Rectal smooth muscle tissue (tissue), 1 donor: ENCODE measurements around the gene NAT8L.

Experiments
- H3K27ac ChIP-seq: one replicate; pipeline ENCODE4 v1.7.0; 2013; ENCODE audit warnings: low read depth, low read length, inconsistent platforms
- H3K27me3 ChIP-seq: one replicate; pipeline ENCODE4 v1.7.0; 2013; ENCODE audit warnings: low read length; ENCODE audit not compliant: control insufficient read depth, insufficient read depth
- H3K36me3 ChIP-seq: one replicate; pipeline ENCODE4 v1.7.0; 2013; ENCODE audit warnings: low read length; ENCODE audit not compliant: control insufficient read depth, insufficient read depth
- H3K4me1 ChIP-seq: one replicate; pipeline ENCODE4 v1.7.0; 2013; ENCODE audit warnings: low read length; ENCODE audit not compliant: control insufficient read depth, insufficient read depth
- H3K4me3 ChIP-seq: one replicate; pipeline ENCODE4 v1.7.0; 2013; ENCODE audit warnings: low read length
- H3K9ac ChIP-seq: one replicate; pipeline ENCODE4 v1.7.0; 2013; ENCODE audit warnings: low read length

NAT8L gene

GRCh38 chr4:2077537-2078460 lies 18.7 kb downstream of the NAT8L start:
- Histone ChIP-seq H3K9ac (no peak overlapping the region), H3K27me3 (no peaks in the 10 kb centered on the region), H3K4me3 (no peak overlapping the region), H3K4me1 (no peaks in the 10 kb centered on the region), H3K27ac (no peak overlapping the region), H3K36me3 (no peaks in the 10 kb centered on the region)

DNA sequence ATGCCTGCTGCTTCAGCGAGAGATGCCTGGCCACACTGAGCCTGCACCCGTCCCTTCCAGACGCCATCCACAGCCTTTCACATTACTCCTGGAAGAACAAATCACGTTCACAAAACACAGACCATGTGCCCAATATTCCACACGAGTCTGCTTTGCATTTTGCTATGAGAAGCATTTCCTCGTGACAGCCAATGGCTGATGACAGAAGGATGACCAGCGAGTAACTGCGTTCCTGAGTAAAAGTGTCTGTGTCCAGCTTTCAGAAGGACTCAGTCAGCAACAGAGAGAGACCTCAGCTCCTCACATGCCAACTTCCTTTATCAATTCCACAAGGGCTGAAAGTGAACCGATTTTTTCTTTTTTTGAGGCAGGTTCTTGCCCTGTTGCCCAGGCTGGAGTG lies 19.5 kb downstream of the NAT8L start:
- H3K36me3 ChIP-seq: no peaks in the 10 kb centered on the region
- H3K4me3 ChIP-seq: no peak overlapping the region
- no peak overlapping the region for H3K27ac ChIP-seq
- H3K9ac ChIP-seq: no peak overlapping the region
- no peaks in the 10 kb centered on the region for H3K27me3 ChIP-seq
- H3K4me1 ChIP-seq: no peaks in the 10 kb centered on the region

- no peaks in the 10 kb centered on the region for H3K4me1 ChIP-seq
- H3K27me3 ChIP-seq: no peaks in the 10 kb centered on the region
- H3K9ac ChIP-seq: no peak overlapping the region
- no peak overlapping the region for H3K27ac ChIP-seq
- H3K4me3 ChIP-seq: no peak overlapping the region
- no peaks in the 10 kb centered on the region for H3K36me3 ChIP-seq
Observed at GRCh38 chr4:2079006-2079405, 19.9 kb downstream of the NAT8L start.

DNA sequence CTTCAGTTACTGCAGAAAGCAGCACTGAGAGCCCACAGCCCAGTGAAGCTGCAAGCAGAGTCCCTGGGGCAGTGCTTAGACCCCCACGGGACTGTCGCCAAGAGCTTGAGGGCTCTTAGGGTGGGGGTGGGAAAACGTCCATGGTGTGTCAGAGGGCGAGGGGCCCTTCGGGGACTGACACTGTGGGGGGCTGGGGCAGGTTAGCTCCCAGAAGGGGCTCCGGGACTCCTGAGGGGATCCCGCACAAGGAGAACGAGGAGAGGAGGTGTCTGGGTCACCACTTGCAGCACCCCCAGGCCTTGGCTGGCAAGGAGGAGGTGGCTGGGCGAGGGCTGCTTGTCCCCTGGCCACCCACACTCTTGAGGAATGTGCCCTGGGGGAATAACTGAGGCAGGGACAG lies 20.8 kb downstream of the NAT8L start:
- no peaks in the 10 kb centered on the region for H3K27me3 ChIP-seq
- no peaks in the 10 kb centered on the region for H3K4me1 ChIP-seq
- no peak overlapping the region for H3K27ac ChIP-seq
- H3K4me3 ChIP-seq: no peak overlapping the region
- H3K36me3 ChIP-seq: no peaks in the 10 kb centered on the region
- no peak overlapping the region for H3K9ac ChIP-seq

GRCh38 chr4:2080429-2081300 lies 21.5 kb downstream of the NAT8L start:
- Histone ChIP-seq H3K27ac (no peak overlapping the region), H3K36me3 (no peaks in the 10 kb centered on the region), H3K4me1 (no peaks in the 10 kb centered on the region), H3K4me3 (no peak overlapping the region), H3K9ac (no peak overlapping the region), H3K27me3 (no peaks in the 10 kb centered on the region)

DNA sequence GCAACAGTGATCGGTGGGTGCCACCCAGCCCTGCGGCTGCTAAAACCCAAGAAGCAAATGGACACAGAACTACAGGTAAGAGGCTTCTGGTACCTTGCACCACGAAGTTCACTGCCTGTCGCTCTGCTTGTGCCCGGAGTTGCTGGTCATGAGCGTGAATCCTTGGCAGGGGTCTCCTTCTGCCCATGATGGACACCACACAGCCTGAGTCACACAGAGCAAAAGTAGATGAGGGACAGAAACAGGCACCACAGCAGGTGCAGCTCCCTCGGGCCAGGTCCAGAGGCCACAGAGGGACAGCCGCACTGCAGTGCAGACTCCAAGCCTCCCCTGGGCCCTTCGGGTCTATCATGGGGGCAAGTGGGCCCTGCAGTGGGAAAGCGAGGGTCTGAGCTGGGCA lies 22.4 kb downstream of the NAT8L start:
- H3K36me3 ChIP-seq: no peaks in the 10 kb centered on the region
- H3K27me3 ChIP-seq: no peaks in the 10 kb centered on the region
- H3K4me1 ChIP-seq: no peaks in the 10 kb centered on the region
- no peak overlapping the region for H3K27ac ChIP-seq
- no peak overlapping the region for H3K9ac ChIP-seq
- H3K4me3 ChIP-seq: no peak overlapping the region

DNA sequence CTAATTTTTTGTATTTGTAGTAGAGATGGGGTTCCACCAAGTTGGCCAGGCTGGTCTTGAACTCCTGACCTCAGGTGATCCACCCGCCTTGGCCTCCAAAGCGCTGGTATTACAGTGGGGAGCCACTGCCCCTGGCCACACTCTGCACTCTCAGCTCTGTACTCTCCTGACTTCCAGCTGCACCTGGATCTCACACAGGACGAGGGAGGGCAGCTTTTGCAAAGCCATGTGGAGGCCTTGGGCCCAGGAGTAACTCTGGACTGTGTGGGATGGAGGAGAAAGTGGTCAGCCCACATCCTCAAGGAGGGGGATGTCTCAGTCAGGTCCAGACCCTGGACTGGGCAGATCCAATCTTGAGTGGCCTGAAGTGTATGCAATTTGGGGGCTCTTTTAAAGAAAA lies 23.0 kb downstream of the NAT8L start:
- H3K4me1 ChIP-seq: no peaks in the 10 kb centered on the region
- no peaks in the 10 kb centered on the region for H3K36me3 ChIP-seq
- H3K27ac ChIP-seq: no peak overlapping the region

GRCh38 chr4:2082627-2083026 lies 23.5 kb downstream of the NAT8L start:
- Histone ChIP-seq H3K27ac (no peak overlapping the region), H3K9ac (no peak overlapping the region), H3K27me3 (no peaks in the 10 kb centered on the region), H3K4me1 (no peaks in the 10 kb centered on the region), H3K36me3 (no peaks in the 10 kb centered on the region), H3K4me3 (no peak overlapping the region)

More for the DNA sequence above, 23.0 kb downstream of the NAT8L start:
- H3K4me3 ChIP-seq: no peak overlapping the region
- no peak overlapping the region for H3K9ac ChIP-seq
- H3K27me3 ChIP-seq: no peaks in the 10 kb centered on the region

GRCh38 chr4:2083116-2083825 lies 24.1 kb downstream of the NAT8L start:
- Histone ChIP-seq H3K4me3 (no peak overlapping the region), H3K27me3 (no peaks in the 10 kb centered on the region), H3K36me3 (no peaks in the 10 kb centered on the region), H3K27ac (no peak overlapping the region), H3K4me1 (no peaks in the 10 kb centered on the region), H3K9ac (no peak overlapping the region)

DNA sequence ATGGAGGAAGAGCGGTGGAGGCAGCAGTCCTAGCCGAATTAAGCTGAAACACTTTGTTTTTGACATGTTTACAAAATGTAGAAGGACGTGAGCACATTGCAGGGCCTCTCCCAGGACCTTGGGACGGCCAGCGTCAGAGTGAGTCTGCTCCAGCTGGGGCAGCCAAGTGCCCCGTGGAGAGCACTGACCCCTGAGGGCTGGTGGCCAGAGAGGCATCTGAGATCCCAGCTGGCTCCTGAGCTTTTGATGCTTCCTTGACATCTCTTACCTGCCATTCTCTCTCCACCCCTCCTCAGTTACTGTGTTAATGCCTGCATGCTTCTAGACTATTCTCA lies 24.7 kb downstream of the NAT8L start:
- Histone ChIP-seq H3K4me3 (no peak overlapping the region), H3K27me3 (no peaks in the 10 kb centered on the region), H3K4me1 (no peaks in the 10 kb centered on the region), H3K9ac (no peak overlapping the region), H3K36me3 (no peaks in the 10 kb centered on the region), H3K27ac (no peak overlapping the region)

DNA sequence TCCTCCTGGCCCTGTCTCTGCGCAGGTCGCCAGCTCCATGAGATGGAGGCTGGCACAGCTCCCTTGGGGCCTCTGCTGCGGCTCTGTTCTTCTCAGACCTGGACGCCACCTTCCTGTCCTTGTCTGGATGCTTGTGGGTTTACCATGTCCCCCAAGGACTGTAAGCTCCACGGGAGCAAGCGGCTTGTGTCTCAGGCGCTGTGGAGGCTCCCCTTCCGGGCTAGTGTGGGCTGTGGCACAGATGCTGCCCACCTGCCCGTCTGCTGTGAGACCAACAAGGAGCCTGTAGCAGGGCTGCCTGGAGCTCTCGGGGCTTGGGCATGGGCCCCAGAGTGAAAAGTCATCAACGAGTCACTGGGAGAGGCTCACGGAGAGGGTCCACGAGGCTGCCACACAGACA lies 25.2 kb downstream of the NAT8L start:
- Histone ChIP-seq H3K4me3 (no peak overlapping the region), H3K27ac (no peak overlapping the region), H3K4me1 (no peaks in the 10 kb centered on the region), H3K9ac (no peak overlapping the region), H3K27me3 (no peaks in the 10 kb centered on the region), H3K36me3 (no peaks in the 10 kb centered on the region)

GRCh38 chr4:2085496-2085901 lies 26.4 kb downstream of the NAT8L start:
- H3K4me1 ChIP-seq: no peaks in the 10 kb centered on the region
- H3K9ac ChIP-seq: no peak overlapping the region
- no peak overlapping the region for H3K27ac ChIP-seq
- no peaks in the 10 kb centered on the region for H3K27me3 ChIP-seq
- no peak overlapping the region for H3K4me3 ChIP-seq
- no peaks in the 10 kb centered on the region for H3K36me3 ChIP-seq
